Fibroblast of lung (primary cell): ENCODE data around the gene SLC37A4.

Experiments used
- EZH2 ChIP-seq: IDR thresholded peaks from 2 replicates; pipeline ENCODE4 v1.5.1; 2012; ENCODE audit warnings: low read length, control low read depth, mild to moderate bottlenecking; ENCODE audit errors: missing control alignments
- TF ChIP-seq, protein P1 (sequence below), 2 donors: IDR thresholded peaks in 1 of 2; conservative IDR thresholded peaks in 1 of 2; 1 replicate in 1 of 2; 2 replicates in 1 of 2; pipeline ENCODE4 v1.5.1; 2011 to 2012; ENCODE audit warnings: low read length in 2 of 2, control low read depth in 1 of 2, inconsistent platforms in 1 of 2, low read depth in 1 of 2, mild to moderate bottlenecking in 1 of 2

GRCh38 chr11:119025978-119026766 lies 4.5 kb downstream of the SLC37A4 start:
- TF ChIP-seq, protein P1, sequence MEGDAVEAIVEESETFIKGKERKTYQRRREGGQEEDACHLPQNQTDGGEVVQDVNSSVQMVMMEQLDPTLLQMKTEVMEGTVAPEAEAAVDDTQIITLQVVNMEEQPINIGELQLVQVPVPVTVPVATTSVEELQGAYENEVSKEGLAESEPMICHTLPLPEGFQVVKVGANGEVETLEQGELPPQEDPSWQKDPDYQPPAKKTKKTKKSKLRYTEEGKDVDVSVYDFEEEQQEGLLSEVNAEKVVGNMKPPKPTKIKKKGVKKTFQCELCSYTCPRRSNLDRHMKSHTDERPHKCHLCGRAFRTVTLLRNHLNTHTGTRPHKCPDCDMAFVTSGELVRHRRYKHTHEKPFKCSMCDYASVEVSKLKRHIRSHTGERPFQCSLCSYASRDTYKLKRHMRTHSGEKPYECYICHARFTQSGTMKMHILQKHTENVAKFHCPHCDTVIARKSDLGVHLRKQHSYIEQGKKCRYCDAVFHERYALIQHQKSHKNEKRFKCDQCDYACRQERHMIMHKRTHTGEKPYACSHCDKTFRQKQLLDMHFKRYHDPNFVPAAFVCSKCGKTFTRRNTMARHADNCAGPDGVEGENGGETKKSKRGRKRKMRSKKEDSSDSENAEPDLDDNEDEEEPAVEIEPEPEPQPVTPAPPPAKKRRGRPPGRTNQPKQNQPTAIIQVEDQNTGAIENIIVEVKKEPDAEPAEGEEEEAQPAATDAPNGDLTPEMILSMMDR (conservative IDR thresholded peaks at IDR 0.05 in 1 of 2, IDR thresholded peaks at IDR 0.05 in 1 of 2; ENCODE audit: low read depth in 1 of 2, low read length in 2 of 2): no peak
- TF ChIP-seq EZH2: no peak
